Psoas muscle (tissue), 8 donors: ENCODE data around the gene AP2A2. TPM values are rescaled to one million over a fixed set of nuclear protein-coding genes. Genes with fewer than 3 reads are reported as not detected.
A peak's percentile ranks its signal among the peaks of the same experiment; 100 is the strongest.

ENCODE experiments used
- ATAC-seq, 4 donors: fragments of 200-7000 bp; cut with Tn5 transposase; one replicate each; pipeline ENCODE4 v1.9.1; 2020; ENCODE audit warnings: moderate library complexity in 3 of 4, mild to moderate bottlenecking in 2 of 4
- DNase-seq, 2 donors: peaks; one replicate each; pipeline ENCODE4 v3.0.0-alpha.2; 2020
- H3K27ac ChIP-seq: fragments of 200-600 bp; one replicate; pipeline ENCODE4 v1.8.0; 2022
- H3K27me3 ChIP-seq, 3 donors: fragments of 200-600 bp in 1 of 3; one replicate each; pipeline versions ENCODE4 v1.6.1 to v1.8.0; 2013 to 2022; ENCODE audit warnings: low read length in 2 of 3, mild to moderate bottlenecking in 2 of 3, moderate library complexity in 1 of 3; ENCODE audit not compliant: insufficient read depth in 3 of 3
- H3K36me3 ChIP-seq, 2 donors: fragments of 200-600 bp in 1 of 2; one replicate each; pipeline versions ENCODE4 v1.6.1 to v1.8.0; 2013 to 2022; ENCODE audit warnings: low read depth in 1 of 2, mild to moderate bottlenecking in 1 of 2, moderate library complexity in 1 of 2; ENCODE audit not compliant: insufficient read depth in 1 of 2
- H3K4me1 ChIP-seq: fragments of 200-600 bp; one replicate; pipeline ENCODE4 v1.8.0; 2022
- H3K4me3 ChIP-seq: fragments of 200-600 bp; one replicate; pipeline ENCODE4 v1.8.0; 2022; ENCODE audit warnings: mild to moderate bottlenecking
- H3K9me3 ChIP-seq: fragments of 200-600 bp; one replicate; pipeline ENCODE4 v1.8.0; 2022
- WGBS, 3 donors: extraction: QIAGEN DNeasy Blood & Tissue Kit; methylation state at CpG; one replicate each; pipeline versions ENCODE4 v1.1.6 to v1.1.7; 2013; 5-methylcytosine and 5-hydroxymethylcytosine counted together
- intact Hi-C, 2 donors: fragments of 100-400 bp; cut with DNase I; formaldehyde crosslinking; loops; one replicate each; pipeline versions ENCODE4 v1.11.0 to v1.14.2; 2022
- polyA plus RNA-seq, 3 donors: library from polyadenylated mRNA; stranded (reverse); fragments of 200-250 nt; gene quantifications; one replicate each; pipeline ENCODE4 v1.2.3, GENCODE V29; 2013
- total RNA-seq, 4 donors: library from RNA; stranded (reverse); fragmentation: NEBNext Ultra II Directional in 2 of 4; extraction: Animal tissue kit (Norgen Biotek cat#: 25700) in 2 of 4; gene quantifications; one replicate each; pipeline versions ENCODE4 v1.2.1 to v1.2.4, GENCODE V29; 2021 to 2023
- TF ChIP-seq, protein P1 (sequence below): fragments of 200-600 bp; IDR thresholded peaks from one replicate; pipeline ENCODE4 v1.8.0; 2022; ENCODE audit warnings: antibody characterized with exemption
- donor health status: healthy with polysubstance abuse.
- donor health status: DM: no; HTN: no; CAD: no; lungs with moderate emphysema.
- donor health status: Bipolar disorder and iron deficiency.
- donor health status: healthy.
- donor health status: DM: yes; HTN: yes; CAD: no.
- donor health status: DM: no; HTN: no; CAD: no.
- donor health status: DM: no; HTN: no; CAD: no.
- donor health status: DM: yes; HTN: yes; CAD: no.

AP2A2 gene
- total and polyA plus RNA-seq, 7 donors = 15.9 to 31.4 (median 26.5) TPM

DNA sequence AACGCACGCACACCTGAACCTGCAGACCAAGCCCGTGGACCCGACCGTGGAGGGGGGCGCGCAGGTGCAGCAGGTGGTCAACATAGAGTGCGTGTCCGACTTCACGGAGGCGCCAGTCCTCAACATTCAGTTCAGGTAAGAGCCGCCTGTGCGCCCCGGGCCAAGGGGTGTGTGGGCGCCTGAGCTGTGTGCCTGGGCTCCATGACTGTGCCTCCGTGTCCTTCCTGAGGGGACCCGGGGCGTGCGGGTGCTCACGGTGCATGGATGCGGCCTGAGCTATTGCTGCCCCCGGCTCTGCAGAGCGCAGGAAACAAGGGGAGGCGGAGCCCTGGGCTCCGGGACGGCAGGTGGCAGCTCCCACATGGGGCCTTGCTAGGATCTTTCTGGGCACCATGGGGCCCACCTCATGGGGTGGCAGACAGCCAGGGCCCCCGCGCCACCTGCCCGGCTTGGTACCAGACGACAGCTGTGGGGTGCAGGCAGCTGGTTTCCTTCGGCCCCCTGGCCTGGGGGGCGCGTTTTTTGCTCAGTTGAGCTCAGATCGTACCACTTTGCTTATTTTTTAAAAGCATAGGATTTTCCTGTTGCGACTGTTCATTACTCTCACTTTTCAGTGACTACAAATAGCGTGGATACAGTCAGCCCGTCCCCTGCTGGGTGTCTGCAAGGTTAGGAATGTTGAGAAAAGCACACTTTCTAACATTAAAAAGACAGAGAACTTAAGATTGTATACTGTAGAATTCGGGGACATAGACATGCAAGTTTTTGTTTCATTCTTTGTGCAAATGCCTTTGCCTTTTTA is 82.5 kb downstream of the AP2A2 start:
- Histone ChIP-seq H3K4me1 (peaks cover 10% of the 10 kb centered on the region), H3K9me3 (no peaks in the 10 kb centered on the region), H3K36me3 (peaks cover 2 to 82% of the 10 kb centered on the region in 2 donors), H3K27ac (no peak overlapping the region), H3K27me3 (no peaks in the 10 kb centered on the region), H3K4me3 (no peak overlapping the region)
- intact Hi-C loops = no loop called here
- ATAC-seq (no peak), DNase-seq (no peak)
- TF ChIP-seq, protein P1, sequence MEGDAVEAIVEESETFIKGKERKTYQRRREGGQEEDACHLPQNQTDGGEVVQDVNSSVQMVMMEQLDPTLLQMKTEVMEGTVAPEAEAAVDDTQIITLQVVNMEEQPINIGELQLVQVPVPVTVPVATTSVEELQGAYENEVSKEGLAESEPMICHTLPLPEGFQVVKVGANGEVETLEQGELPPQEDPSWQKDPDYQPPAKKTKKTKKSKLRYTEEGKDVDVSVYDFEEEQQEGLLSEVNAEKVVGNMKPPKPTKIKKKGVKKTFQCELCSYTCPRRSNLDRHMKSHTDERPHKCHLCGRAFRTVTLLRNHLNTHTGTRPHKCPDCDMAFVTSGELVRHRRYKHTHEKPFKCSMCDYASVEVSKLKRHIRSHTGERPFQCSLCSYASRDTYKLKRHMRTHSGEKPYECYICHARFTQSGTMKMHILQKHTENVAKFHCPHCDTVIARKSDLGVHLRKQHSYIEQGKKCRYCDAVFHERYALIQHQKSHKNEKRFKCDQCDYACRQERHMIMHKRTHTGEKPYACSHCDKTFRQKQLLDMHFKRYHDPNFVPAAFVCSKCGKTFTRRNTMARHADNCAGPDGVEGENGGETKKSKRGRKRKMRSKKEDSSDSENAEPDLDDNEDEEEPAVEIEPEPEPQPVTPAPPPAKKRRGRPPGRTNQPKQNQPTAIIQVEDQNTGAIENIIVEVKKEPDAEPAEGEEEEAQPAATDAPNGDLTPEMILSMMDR = no peak
- WGBS, 3 donors = 91 to 94% (median 92%) methylated on average over 38 of the region's 38 CpGs

DNA sequence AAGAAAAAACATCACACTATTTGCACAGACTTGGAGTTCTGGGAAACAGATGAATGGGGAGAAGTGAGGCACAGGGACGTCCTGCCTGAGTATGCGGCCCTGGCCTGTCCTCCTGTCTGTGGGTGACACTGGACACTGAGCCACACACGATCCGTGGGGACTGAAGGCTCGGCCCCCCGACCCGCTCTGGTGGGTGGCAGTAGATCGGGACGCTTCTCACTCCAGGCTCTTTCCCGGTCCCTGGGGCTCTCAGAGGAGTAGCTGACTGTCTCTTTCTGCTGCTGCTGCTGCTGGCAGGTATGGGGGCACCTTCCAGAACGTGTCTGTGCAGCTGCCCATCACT is 83.1 kb downstream of the AP2A2 start:
- peaks cover 10% of the 10 kb centered on the region for H3K4me1 ChIP-seq
- H3K36me3 ChIP-seq = peaks cover 2 to 81% of the 10 kb centered on the region in 2 donors
- no peaks in the 10 kb centered on the region for H3K9me3 ChIP-seq
- intact Hi-C loops = no loop called here
- ATAC-seq (no peak), DNase-seq (no peak)
- no peak overlapping the region for H3K27ac ChIP-seq
- TF ChIP-seq, protein P1 = no peak
- H3K27me3 ChIP-seq = no peaks in the 10 kb centered on the region
- no peak overlapping the region for H3K4me3 ChIP-seq
- WGBS, 3 donors = 94 to 95% (median 94%) methylated on average over 11 of the region's 11 CpGs

DNA sequence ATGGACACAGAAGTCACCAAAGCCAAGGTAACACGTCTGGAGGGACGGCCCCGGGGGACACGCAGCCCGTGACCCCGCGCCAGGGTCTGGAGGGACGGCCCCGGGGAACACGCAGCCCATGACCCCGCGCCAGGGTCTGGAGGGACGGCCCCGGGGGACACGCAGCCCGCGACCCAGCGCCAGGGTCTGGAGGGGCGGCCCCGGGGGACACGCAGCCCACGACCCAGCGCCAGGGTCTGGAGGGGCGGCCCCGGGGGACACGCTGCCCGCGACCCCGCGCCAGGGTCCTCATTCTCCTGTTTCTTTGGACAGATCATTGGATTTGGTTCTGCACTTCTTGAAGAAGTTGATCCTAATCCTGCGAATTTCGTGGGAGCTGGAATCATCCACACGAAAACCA is 83.7 kb downstream of the AP2A2 start:
- Histone ChIP-seq H3K27ac (no peak overlapping the region), H3K9me3 (no peaks in the 10 kb centered on the region), H3K36me3 (peaks cover 2 to 75% of the 10 kb centered on the region in 2 donors), H3K4me1 (peaks cover 10% of the 10 kb centered on the region), H3K27me3 (no peaks in the 10 kb centered on the region), H3K4me3 (no peak overlapping the region)
- ATAC-seq (no peak), DNase-seq (no peak)
- TF ChIP-seq, protein P1 = no peak
- WGBS, 3 donors = 87 to 91% (median 90%) methylated on average over 33 of the region's 33 CpGs
- intact Hi-C loops = no loop called here

DNA sequence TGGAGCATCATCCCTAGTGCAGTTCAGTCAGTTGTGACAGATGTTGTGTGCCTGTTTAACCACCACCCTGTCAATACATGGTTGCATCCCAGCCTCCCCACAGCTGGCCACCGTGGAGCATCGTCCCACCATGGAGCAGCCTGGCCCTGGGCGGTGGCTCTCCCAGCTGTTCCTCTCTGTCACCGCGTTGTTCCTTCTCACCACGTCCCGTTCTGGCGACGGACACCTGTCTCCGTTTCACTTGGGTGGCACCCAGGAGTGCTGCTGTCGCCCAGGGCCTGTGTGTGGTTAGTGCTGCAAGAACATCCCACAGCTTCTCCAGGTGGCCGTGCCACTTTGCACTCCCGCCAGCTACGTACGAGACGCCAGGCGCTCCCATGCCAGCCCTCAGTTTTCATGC is 84.3 kb downstream of the AP2A2 start:
- Histone ChIP-seq H3K4me1 (peaks cover 10% of the 10 kb centered on the region), H3K4me3 (no peak overlapping the region), H3K27me3 (no peaks in the 10 kb centered on the region), H3K27ac (no peak overlapping the region), H3K9me3 (no peaks in the 10 kb centered on the region), H3K36me3 (peaks cover 2 to 69% of the 10 kb centered on the region in 2 donors)
- TF ChIP-seq, protein P1 = no peak
- ATAC-seq (peak in 2 of 4 donors; percentile 45 to 53), DNase-seq (no peak)
- 37 to 50% (median 44%) methylated on average over 17 of the region's 17 CpGs for WGBS, 3 donors
- intact Hi-C loops = no loop called here
